ENCODE data around the gene CHMP4A.

CHMP4A gene

DNA sequence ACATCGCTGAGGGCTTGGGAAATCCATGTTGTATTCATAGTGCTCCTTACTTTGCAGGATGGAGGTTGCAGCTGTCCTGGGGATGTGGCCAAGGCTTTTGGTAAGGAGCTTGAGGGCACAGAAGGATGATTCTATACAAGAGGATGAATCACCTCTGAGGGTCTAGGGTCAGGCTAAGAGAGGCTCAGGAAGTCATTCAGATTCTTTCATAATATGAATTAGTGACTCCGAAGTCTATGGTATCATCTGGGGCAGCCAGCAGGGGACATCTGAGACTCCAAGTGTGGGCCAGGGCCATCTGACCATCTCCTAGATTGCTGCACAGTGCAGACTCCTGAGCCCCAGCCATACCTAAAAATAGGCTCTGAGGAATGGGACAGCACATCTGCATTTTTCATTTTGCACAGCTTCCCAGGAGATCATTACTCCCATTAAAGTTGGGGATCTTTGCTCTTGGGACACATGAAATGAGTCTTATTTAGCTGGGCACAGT, 24.2 kb upstream of the CHMP4A start:
- TF ChIP-seq, protein P1, sequence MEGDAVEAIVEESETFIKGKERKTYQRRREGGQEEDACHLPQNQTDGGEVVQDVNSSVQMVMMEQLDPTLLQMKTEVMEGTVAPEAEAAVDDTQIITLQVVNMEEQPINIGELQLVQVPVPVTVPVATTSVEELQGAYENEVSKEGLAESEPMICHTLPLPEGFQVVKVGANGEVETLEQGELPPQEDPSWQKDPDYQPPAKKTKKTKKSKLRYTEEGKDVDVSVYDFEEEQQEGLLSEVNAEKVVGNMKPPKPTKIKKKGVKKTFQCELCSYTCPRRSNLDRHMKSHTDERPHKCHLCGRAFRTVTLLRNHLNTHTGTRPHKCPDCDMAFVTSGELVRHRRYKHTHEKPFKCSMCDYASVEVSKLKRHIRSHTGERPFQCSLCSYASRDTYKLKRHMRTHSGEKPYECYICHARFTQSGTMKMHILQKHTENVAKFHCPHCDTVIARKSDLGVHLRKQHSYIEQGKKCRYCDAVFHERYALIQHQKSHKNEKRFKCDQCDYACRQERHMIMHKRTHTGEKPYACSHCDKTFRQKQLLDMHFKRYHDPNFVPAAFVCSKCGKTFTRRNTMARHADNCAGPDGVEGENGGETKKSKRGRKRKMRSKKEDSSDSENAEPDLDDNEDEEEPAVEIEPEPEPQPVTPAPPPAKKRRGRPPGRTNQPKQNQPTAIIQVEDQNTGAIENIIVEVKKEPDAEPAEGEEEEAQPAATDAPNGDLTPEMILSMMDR (IDR thresholded peaks at IDR 0.05), result no peak
- no peak overlapping the region for H2AFZ ChIP-seq
- no peaks in the 10 kb centered on the region for H3K27me3 ChIP-seq (ENCODE audit: control insufficient read depth, insufficient read depth, low read length)
- peak overlapping the region; percentile 98 for H3K27ac ChIP-seq
- H3K4me2 ChIP-seq (ENCODE audit: low read length), result peak overlapping the region; percentile 98
- peaks cover 24% of the 10 kb centered on the region for H3K36me3 ChIP-seq (ENCODE audit: control insufficient read depth, insufficient read depth, low read length)
- no peak overlapping the region for H3K9ac ChIP-seq
- H3K79me2 ChIP-seq, result peaks cover 28% of the 10 kb centered on the region
- H3K9me3 ChIP-seq (ENCODE audit: control insufficient read depth, low read length), result no peaks in the 10 kb centered on the region
- H3K4me1 ChIP-seq, result peaks cover 58% of the 10 kb centered on the region
- H3K4me3 ChIP-seq (ENCODE audit: low read depth, low read length), result peak overlapping the region; percentile 100

GRCh38 chr14:24236689-24237462, 23.6 kb upstream of the CHMP4A start:
- H3K9me3 ChIP-seq (ENCODE audit: control insufficient read depth, low read length), result no peaks in the 10 kb centered on the region
- H3K27me3 ChIP-seq (ENCODE audit: control insufficient read depth, insufficient read depth, low read length), result no peaks in the 10 kb centered on the region
- H3K9ac ChIP-seq, result no peak overlapping the region
- peaks cover 28% of the 10 kb centered on the region for H3K79me2 ChIP-seq
- peak overlapping the region; percentile 100 for H3K4me3 ChIP-seq (ENCODE audit: low read depth, low read length)
- TF ChIP-seq, protein P1 (IDR thresholded peaks at IDR 0.05), result no peak
- no peak overlapping the region for H2AFZ ChIP-seq
- peak overlapping the region; percentile 98 for H3K27ac ChIP-seq
- H3K36me3 ChIP-seq (ENCODE audit: control insufficient read depth, insufficient read depth, low read length), result peaks cover 24% of the 10 kb centered on the region
- peak overlapping the region; percentile 98 for H3K4me2 ChIP-seq (ENCODE audit: low read length)
- H3K4me1 ChIP-seq, result peaks cover 58% of the 10 kb centered on the region

DNA sequence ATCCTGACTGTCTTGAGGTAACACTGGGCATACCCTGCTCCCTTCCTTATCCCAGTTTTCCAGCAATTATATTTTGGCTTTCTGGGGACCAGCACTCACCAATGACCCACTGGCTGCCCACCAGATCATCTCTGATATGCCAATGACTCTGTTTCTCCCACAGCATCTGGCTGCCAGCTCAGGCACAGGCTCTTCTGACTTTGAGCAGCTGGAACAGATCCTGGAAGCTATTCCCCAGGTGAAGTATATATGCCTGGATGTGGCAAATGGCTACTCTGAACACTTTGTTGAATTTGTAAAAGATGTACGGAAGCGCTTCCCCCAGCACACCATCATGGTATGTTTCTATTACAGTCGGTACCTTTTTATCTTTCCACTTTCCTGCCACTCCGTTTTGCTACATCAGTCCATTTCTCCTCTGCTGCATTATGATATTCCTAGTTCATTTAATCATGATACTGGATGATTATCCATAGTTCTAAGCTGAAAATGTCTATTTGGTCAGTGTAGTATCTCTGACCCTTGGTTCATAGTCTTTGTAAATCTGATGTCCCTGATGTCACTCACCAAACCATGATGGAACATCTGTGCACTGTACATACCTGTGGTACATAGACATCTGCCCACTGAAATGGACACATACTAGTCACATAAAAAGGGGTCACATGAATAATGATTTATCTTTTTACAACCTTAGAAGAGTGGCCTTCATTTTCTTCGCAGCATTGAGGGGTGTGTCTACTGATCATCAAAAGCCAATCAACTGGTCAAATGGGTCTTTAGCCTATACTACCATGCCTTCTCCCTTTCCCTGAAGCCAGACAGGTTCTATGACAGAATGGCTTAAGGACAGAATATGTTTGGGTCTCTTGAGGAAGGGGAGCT, 22.8 kb upstream of the CHMP4A start:
- Histone ChIP-seq H3K27me3 (ENCODE audit: control insufficient read depth, insufficient read depth, low read length) (no peaks in the 10 kb centered on the region), H2AFZ (no peak overlapping the region), H3K79me2 (peaks cover 21% of the 10 kb centered on the region), H3K27ac (peak overlapping the region; percentile 98), H3K9me3 (ENCODE audit: control insufficient read depth, low read length) (no peaks in the 10 kb centered on the region), H3K4me1 (peaks cover 60% of the 10 kb centered on the region), H3K4me3 (ENCODE audit: low read depth, low read length) (peak overlapping the region; percentile 100), H3K36me3 (ENCODE audit: control insufficient read depth, insufficient read depth, low read length) (peaks cover 23% of the 10 kb centered on the region), H3K4me2 (ENCODE audit: low read length) (peak overlapping the region; percentile 98), H3K9ac (no peak overlapping the region)
- TF ChIP-seq, protein P1 (IDR thresholded peaks at IDR 0.05), result no peak

- peak overlapping the region; percentile 98 for H3K4me2 ChIP-seq (ENCODE audit: low read length)
These were observed 21.1 kb upstream of the CHMP4A start for GRCh38 chr14:24234095-24235005.

More at GRCh38 chr14:24234095-24235005, 21.1 kb upstream of the CHMP4A start:
- peak overlapping the region; percentile 100 for H3K4me3 ChIP-seq (ENCODE audit: low read depth, low read length)
- peaks cover 6% of the 10 kb centered on the region for H3K36me3 ChIP-seq (ENCODE audit: control insufficient read depth, insufficient read depth, low read length)
- H3K79me2 ChIP-seq, result peaks cover 12% of the 10 kb centered on the region
- no peak overlapping the region for H2AFZ ChIP-seq
- no peak overlapping the region for H3K9ac ChIP-seq
- peaks cover 56% of the 10 kb centered on the region for H3K4me1 ChIP-seq
- H3K27me3 ChIP-seq (ENCODE audit: control insufficient read depth, insufficient read depth, low read length), result no peaks in the 10 kb centered on the region
- H3K9me3 ChIP-seq (ENCODE audit: control insufficient read depth, low read length), result no peaks in the 10 kb centered on the region
- peak overlapping the region; percentile 98 for H3K27ac ChIP-seq
- TF ChIP-seq, protein P1 (IDR thresholded peaks at IDR 0.05), result no peak
